Suprapubic skin (tissue), 4 donors: ENCODE data around the gene TMEM150C.

ENCODE experiments used
- CTCF ChIP-seq, 2 donors: fragments of 200-600 bp in 1 of 2; fragments of 450-650 bp in 1 of 2; sonication (generic) in 1 of 2; IDR thresholded peaks; one replicate each; pipeline ENCODE4 v1.5.1; 2016 to 2019; ENCODE audit warnings: antibody characterized with exemption in 2 of 2, mild to moderate bottlenecking in 1 of 2, moderate library complexity in 1 of 2
- EP300 ChIP-seq: sonication (generic); formaldehyde crosslinking; IDR thresholded peaks from one replicate; pipeline ENCODE4 v1.6.1; 2017; ENCODE audit warnings: antibody characterized with exemption
- POLR2A ChIP-seq, 2 donors: fragments of 450-650 bp; IDR thresholded peaks; one replicate each; pipeline ENCODE4 v1.6.1; 2017; ENCODE audit warnings: antibody characterized with exemption in 2 of 2, mild to moderate bottlenecking in 2 of 2, moderate library complexity in 2 of 2
- POLR2AphosphoS5 ChIP-seq, 3 donors: sonication (generic); formaldehyde crosslinking; IDR thresholded peaks; one replicate each; pipeline ENCODE4 v1.6.1; 2017; ENCODE audit warnings: antibody characterized with exemption in 3 of 3

DNA sequence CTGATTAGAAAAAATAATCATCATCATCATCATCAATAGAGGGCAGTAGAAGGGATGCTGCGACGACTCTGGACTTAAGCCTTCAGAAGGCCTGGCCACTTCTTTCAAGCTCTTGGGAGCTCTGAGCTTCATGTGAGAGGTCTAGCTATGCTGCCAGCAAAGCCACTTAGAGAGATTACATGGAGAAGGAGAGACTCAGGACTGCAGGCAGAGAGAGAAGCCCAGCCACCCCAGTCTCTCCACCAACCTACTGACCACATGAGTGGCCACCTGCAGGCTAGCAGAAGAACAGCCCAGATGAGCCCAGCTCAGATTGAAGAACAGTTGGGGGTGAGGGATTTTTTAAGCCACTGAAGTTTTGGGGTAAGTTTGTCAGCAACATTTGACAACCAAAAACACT lies 17.1 kb upstream of the TMEM150C start:
- TF ChIP-seq CTCF (IDR thresholded peaks at IDR 0.05) (no peak), POLR2AphosphoS5 (IDR thresholded peaks at IDR 0.05) (no peak), EP300 (no peak), POLR2A (IDR thresholded peaks at IDR 0.05) (no peak)
